VCaP (cell line): ENCODE data around the gene POMT1.
A peak's percentile ranks its signal among the peaks of the same experiment; 100 is the strongest.

Experiments used
- H3K27ac ChIP-seq: fragments of 450-650 bp; 2 replicates; pipeline ENCODE4 v1.5.1; 2017
- CTCF ChIP-seq: fragments of 450-650 bp; conservative IDR thresholded peaks from 2 replicates; pipeline ENCODE4 v1.5.1; 2017; ENCODE audit warnings: mild to moderate bottlenecking, moderate library complexity

Gene POMT1

GRCh38 chr9:131474711-131475110 lies 28.0 kb upstream of the POMT1 start:
- H3K27ac ChIP-seq, result no peak overlapping the region
- no peak for TF ChIP-seq CTCF

GRCh38 chr9:131475111-131475955 lies 27.4 kb upstream of the POMT1 start:
- no peak overlapping the region for H3K27ac ChIP-seq

GRCh38 chr9:131475956-131476776 lies 26.6 kb upstream of the POMT1 start:
- H3K27ac ChIP-seq, result peak overlapping the region; percentile 63

More at GRCh38 chr9:131475111-131475955, 27.4 kb upstream of the POMT1 start:
- TF ChIP-seq CTCF, result no peak

DNA sequence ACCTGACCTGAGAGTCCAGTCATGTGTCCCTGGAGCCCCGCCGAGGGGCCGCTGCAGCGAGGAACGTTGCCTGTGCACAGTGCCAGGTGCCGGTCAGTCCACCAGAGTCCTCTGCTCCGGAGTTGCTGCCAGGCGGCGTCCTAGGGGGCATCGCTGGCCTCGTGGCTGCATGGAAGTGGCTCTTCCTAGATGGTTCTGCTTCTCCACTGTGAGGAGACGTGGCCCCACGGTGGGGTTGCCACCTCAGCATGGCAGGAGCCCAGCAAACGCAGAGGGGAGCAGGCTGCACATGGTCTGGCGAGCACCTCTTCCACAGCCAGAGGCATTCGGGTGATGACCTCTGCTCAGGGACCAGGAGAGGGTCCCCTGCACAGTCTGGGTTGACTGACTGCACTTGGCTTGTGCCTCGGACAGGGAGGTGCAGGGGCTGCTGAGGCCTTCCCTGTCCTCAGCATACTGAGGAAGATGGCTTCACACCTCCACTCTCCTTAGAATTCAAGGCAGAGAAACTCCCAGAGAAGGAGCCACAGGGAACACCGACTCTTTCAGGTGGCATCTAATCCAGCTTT lies 25.9 kb upstream of the POMT1 start:
- TF ChIP-seq CTCF, result no peak
- peak overlapping the region; percentile 63 for H3K27ac ChIP-seq

More at GRCh38 chr9:131475956-131476776, 26.6 kb upstream of the POMT1 start:
- TF ChIP-seq CTCF, result peak; percentile 65

DNA sequence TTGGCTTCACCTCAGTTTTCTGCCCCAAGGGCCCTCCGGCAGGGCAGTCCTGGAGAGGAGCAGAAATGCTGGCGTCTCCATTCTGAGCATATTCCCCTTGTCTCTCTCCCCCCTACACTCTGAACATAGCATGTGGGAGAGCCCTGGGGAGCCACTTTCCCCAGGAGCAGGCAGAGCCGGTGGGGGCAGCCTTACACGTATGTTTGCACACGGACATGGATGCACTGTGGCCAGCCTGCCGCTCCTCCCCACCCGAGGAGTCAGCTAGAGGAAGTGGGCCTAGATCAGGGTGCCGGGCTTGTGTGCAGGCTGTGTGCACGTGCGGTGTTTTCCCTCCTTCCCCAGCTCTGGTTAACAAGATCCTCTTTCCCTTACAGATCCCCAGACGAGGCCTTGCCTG lies 25.4 kb upstream of the POMT1 start:
- TF ChIP-seq CTCF, result no peak
- H3K27ac ChIP-seq, result peak overlapping the region; percentile 63

DNA sequence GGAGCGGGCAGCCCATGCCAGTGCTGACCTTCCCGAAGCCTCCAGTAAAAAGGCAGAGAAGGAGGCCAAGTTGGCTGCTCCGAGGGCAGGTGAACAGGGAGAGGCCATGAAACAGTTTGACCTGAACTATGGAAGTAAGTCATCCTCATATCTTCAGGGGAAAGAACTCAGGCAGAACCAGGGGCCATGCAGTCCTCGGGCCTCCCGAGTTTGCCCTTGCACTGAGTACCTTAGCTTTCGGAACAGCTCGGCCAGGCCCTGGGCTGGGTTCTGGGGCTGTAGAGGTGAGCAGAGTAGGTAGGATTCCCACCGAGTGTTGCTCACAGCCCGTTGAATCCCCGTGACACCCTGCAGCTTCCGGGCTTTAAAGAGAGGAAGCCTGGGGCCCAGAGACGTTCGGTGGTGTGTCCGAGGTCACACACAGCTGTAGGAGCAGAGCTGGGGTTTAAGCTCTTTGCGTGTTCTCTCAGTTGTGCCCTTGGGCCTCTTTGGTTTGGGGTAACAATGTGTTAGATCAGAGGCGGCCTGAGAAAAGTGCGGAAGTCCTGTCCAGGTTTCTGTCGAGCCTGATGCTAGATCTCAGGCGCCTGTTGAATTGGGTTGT lies 24.8 kb upstream of the POMT1 start:
- no peak for TF ChIP-seq CTCF
- H3K27ac ChIP-seq, result peak overlapping the region; percentile 63
